NCI-H526 (cell line): ENCODE data around the gene RAB13.
"Not testable (repeated sequence)": the region's sequence is repeated elsewhere in the genome, so short reads cannot be mapped to it uniquely, and the experiment has no call there.

ENCODE experiments used
- DNase-seq, 2 experiments: peaks; one replicate each; lab custom pipeline; 2025; lab: John Stamatoyannopoulos, UW

Gene RAB13

DNA sequence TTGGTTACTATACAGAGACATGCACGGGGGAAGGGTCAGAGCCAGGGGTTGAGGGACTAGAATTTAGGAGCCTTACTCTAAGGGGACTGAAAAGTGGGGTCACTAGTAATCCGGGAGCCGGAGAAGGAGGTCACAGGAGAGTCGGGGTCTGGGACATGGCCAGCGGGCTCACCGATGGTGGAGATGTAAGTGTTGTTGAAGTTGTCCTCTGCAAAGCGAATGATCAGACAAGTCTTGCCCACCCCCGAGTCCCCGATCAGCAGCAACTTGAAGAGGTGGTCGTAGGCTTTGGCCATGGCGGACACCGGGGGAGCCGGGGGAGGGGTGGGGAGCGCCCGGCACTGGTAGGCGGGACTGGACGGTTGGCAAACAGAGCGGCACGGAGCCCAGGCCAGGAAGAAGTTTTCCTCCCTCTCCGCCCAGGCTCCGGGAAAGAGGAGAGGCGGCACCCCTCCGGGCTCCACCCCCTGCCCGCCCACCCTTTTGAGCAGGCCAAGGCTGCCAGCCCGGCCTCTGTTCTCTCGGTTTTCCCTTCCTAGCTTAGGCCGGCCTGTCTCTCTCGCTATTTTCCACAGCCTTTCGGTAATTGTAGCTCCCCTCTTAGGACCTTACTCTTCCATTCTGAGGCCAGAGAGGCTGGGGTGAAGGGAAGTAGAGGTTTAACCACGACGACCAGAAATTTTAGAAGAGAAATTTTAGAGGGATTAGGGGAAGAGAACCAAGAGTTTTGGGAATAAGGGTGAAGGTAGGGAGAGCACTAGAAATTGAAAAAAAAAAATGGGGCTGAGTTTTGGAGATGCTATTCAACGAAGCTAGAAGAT lies at the start of gene RAB13:
Gene RAB13 (minus strand): TSS at position 399 of the 821 bp plus-strand sequence. CDS start 103 bp downstream, at position 296.
- DNase-seq: peak; percentile 80 to 97

DNA sequence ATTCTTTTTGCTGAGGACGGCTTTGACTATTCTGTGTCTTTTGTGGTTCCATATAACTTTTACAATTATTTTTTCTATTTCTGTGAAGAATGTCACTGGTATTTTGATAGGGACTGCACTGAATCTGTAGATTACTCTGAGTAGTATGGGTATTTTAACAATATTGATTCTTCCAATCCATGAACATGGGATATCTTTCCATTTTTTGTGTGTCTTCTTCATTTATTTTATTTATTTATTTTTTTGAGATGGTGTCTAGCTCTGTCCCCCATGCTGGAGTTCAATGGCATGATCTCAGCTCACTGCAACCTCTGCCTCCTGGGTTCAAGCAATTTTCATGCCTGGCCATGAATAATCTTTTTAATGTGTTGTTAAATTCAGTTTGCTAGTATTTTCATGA lies 47.6 kb upstream of the RAB13 start:
- not testable (repeated sequence) for DNase-seq

DNA sequence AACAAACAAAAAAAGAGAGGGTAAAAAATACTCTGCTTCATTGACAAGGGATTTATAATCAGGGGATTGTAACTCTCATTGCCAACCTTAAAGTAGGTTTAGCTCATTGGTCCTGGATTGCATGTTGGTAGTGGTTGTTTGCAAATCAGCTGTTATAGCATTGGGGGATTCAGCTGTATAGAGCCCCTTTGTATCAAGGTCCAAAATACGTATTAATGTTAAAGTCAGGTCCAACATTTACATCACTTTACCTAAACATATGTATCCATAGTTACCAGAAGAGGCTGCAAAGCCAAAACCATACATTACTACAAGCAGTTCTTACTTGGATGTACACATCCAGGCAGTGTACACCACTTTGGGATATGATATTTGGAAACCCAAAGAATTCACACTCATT lies 33.8 kb upstream of the RAB13 start:
- DNase-seq: no peak

DNA sequence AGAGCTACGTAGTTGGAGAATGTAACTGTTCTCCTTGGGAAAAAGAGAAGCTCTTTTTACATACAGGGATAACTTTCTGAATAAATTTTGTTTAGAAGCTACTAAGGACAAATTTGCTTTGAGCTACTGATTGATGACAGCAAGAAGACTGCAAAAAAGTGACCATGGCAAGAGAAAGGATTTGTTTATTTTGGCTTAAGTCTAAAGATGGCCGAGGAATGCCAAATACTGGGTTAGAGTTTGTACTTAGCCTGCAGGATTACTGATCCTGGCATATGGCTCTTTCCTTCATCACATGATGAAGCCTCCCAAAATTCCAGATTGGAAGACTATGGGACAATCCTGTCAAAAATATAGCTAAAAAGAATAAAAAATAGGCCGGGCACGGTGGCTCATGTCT lies 33.1 kb upstream of the RAB13 start:
- DNase-seq: no peak

DNA sequence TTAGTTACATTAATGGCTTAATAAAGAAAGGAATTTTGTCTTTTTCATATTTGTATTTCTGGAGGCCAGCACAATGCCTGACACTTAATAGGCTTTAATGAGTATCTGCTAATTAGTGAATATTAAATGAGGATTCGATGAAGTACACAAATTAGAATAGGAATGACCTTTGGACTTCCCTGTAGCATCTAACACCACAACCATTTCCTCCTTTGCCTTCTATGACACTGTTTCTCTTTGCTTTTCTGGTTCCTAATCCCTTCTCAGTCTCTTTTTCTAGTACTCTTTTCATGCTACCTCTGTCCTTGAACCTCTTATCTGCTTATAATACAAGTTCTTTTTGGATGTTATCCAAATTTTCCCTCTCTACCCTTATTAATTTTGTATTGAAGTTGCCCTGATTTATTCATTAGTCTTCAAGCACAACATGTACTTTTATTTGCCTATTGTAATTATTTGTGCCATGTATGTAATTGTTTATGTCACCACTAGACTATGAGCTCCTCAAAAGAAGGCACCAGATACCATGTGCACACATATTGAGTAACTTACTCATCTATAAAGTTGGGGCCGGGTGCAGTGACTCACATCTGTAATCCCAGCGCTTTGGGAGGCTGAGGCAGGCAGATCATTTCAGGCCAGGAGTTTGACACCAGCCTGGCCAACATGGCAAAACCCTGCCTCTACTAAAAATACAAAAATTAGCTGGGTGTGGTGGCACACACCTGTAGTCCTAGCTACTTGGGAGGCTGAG lies 28.2 kb upstream of the RAB13 start:
- DNase-seq: peak in 1 of 2 experiments; percentile 44

DNA sequence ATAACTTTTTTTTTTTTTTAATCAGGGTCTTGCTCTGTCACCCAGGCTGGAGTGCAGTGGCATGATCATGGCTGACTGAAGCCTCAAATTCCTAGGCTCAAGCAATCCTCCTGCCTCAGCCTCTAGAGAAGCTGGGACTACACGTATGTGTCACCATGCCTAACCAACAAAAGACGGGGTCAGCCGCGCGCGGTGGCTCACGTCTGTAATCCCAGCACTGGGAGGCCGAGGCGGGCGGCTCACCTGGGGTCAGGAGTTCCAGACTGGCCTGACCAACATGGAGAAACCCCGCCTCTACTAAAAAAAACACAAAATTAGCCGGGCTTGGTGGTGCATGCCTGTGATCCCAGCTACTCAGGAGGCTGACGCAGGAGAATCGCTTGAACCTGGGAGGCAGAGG lies 26.4 kb upstream of the RAB13 start:
- DNase-seq: not testable (repeated sequence)

DNA sequence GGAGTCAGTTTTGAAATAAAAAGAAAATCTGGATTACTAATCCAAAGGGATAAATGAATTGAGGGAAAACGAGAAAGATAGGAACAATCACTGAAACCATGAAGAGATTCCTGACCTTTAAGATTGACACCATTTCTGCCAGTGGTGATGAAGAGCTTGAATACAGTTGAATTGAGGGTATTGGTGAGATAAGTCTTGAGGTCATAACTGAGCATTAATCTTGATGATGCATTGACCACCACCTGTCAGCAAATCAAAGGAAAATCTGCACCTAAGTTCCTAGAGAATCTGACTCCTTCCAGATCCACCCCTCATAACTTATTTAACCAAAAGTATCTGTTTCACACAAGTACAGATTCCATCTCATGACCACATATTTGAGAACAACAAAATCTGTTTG lies 26.0 kb upstream of the RAB13 start:
- DNase-seq: no peak

DNA sequence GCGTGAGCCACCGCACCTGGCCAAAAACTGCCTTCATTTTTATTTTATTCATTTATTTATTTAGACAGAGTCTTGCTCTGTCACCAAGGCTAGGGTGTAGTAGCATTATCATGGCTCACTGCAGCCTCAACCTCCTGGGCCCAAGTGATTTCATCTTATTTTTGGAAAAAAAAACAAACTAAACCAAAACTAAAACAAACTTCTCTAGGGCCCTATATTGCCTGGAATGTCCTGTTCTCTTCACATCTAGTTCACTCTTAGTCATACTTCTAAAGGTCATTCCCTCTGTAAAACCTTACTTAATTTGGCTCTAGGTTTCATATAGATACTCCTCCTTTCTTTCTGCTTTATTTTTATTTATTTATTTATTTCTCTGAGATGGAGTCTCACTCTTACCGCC lies 20.0 kb upstream of the RAB13 start:
- no peak for DNase-seq

DNA sequence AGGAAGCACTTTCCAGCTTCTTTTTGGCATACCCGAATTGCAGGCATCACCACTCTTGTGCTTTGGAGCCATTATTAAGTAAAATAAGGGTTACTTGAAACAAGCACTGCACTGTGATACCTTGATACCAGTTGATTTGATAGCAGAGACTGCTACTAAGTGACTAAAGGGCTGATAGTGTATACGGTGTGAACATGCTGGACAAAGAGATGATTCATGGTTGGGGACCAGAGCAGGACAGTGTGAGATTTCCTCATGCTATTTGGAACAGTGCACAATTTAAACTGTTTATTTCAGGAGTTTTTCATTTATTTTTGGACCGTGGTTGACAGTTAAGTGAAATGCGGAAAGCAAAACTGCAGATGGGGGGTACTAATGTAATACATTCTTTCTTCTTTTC lies 14.3 kb upstream of the RAB13 start:
- DNase-seq: no peak

DNA sequence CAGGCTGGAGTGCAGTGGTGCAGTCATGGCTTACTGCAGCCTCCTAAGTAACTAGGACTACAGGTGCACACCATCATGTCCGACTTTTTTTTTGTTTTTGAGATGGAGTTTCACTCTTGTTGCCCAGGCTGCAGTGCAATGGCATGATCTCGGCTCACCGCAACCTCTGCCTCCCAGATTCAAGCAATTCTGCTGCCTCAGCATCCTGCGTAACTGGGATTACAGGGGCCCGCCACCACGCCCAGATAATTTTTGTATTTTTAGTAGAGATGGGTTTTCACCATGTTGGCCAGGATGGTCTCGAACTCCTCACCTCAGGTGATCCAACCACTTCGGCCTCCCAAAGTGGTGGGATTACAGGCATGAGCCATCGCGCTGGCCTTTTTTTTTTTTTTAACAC lies 10.7 kb upstream of the RAB13 start:
- DNase-seq: not testable (repeated sequence)

DNA sequence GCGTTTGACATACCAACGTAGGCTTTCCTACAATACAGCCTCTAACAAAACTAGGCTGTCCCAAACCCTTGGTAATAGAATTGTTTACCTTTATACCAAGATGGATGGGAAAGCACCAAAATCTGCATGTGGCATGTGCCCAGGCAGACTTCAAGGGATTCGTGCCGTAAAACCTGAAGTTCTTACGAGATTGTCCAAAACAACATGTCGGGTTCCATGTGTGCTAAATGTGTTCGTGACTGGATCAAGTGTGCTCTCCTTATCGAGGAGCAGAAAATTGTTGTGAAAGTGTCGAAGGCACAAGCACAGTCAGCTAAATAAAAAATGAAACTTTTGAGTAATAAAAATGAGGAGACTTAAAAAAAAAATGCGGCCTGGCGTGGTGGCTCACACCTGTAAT lies 9.5 kb upstream of the RAB13 start:
- no peak for DNase-seq

DNA sequence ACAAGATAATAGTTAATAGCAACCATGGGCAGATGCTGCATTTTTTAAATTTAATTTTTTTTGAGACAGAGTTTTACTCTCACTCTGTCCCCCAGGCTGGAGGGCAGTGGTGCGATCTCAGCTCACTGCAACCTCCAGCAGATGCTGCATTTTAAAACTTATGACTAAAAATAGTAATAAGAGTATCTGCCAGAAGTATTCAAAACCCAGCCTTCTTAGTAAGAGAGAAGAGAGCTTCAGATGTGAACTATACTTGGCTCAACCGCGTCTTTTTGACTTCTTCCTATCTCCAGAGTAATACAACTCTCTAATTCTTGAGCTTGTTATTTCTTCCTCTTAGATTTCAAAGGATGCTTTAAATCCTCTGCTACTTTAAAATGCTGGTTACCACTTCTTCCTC lies 9.1 kb upstream of the RAB13 start:
- DNase-seq: no peak

DNA sequence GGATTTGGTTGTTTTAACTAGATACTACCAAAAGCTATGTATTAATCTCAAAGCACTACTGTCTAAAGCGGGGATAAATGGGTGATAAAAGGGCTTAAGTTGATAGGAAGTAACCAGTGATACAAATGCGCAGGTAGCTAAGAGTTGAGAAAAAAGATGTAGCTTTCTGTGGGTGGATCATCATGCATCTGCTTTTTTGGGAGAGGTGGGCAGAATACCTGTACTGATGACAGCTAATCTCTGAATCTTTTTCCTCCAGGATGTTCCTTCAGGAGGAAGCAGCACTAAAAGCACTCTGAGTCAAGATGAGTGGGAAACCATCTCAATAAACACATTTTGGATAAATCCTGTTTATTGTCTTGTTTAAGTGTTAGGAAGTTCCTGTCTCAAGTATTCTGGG lies 5.7 kb upstream of the RAB13 start:
- no peak for DNase-seq

DNA sequence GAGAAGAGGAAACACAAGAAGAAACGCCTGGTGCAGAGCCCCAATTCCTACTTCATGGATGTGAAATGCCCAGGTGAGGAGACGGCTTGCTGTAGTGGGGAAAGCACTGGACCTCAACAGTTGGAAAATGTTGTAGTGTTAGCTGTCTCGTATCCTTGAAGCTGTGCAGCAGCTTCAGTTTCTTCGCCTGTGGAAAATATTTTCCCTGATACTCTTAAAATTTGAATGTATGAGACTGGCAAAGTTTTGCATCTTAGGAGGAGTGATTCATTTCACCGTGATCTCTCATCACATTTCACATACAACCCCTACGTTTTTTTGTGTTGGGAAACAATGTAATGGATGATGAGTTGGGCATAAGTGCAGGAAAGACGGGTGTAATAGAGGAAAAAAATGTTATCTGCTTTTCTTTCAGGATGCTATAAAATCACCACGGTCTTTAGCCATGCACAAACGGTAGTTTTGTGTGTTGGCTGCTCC lies 5.1 kb upstream of the RAB13 start:
- no peak for DNase-seq

DNA sequence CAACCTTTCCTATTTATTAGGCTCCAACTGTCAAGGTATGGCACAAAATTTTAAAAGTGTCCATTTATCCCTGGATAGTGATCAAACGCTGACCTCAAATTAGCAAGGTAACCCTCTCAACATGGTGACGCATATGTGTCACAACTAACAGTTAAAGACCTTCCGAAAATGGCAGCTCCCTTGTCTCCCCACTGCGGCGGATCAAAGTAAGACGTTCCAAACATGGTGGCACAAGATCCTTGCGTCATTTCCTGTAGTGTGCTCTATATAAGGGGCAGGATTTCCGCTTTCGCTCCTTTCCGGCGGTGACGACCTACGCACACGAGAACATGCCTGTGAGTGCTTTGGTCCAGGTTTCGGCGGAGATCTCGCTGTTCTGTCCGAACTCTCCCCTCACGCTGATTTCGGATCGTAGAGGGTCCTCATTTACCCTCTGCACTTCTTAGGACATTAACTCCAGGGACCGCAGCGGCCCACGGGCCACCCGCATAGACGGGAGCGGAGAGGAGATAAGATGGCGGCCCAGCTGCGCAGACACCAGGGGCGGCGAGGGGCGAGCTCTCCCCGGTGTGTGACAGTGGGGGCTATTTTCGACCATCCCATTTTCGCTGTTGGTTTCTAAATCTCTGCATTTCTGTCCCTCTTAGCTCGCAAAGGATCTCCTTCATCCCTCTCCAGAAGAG lies 4.5 kb upstream of the RAB13 start, which contains the start of gene RPS27:
Gene RPS27 (plus strand): TSS at position 295 of the 683 bp plus-strand sequence. CDS start 35 bp downstream, at position 330.
- peak; percentile 99 to 100 for DNase-seq

DNA sequence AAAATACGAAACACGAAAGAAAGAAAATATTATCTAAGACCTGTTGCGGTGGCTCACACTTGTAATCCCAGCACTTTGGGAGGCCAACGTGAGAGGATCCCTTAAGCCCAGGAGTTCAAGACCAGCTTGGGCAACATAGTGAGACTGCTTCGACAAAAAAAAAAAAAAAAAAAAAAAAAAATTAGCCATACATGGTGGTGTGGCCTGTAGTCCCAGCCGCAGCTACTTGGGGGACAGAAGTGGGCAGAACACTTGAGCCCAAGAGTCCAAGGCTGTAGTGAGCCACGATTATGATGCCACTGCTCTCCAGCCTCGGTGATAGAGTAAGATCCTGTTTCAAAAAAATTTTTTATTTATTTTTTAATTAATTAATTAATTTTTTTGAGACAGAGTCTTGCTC lies 1.5 kb upstream of the RAB13 start:
- DNase-seq: no peak

DNA sequence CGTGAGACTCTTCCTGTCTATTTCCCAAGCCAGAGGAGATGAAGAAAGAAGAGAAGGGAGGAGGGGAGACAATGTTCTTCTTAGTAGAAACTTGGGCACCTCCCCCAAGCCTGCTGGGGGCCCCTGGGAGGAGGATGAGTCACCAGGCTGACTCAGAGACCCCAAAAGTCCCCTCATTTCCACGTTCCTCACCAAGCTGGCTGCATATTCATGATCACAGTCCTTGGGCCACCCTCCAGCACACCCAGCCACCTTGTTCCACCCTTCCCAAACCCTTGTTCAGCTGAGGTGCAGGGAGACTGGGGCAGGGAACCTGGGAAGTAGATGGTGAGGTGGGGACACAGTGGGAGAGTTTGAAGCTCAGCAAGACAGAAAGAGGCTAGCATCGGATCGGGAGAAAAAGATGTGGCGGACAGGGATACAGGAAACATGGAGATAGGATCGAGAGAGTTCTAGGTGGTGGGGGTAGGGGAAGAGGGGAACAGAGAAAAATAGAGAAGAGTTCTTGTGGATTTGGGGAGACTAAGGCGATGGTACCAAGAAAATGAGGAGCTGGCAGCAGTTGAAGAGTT lies 712 bp downstream of the RAB13 start:
- no peak for DNase-seq

DNA sequence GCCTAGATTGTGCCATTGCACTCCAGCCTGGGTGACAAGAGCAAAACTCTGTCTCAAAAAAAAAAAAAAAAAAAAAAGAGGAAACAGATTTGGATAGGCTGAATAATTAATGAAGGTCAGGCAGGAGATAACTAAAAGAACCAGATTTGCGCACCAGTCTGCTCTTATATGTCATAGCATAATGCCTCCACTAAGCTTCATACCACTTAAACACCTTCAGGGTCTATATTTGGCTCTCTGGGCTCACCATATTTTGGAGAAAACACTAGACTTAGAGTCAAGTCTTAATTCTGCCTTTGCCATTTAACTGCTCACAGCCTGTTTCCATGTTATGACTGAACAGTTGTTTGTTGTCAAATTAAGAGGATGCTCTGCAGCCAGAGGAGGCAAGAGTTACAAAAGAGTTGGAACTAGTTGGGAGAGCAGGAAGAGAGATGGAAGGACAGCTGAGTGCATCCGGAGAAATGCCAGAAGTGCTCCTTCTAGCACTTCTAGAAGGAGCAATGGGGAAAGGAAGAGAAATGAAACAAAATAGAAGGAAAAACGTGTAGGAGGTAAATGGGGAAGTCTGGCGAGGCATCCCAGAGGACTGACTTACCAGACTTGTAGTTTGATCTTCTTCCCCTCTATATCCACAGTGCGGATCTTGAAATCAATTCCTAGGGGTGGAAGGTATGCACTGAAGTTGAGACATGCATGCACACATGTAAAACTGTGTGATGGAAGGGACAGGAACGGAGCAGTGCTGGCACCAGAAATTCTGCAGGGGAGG lies 1.8 kb downstream of the RAB13 start:
- DNase-seq: no peak

DNA sequence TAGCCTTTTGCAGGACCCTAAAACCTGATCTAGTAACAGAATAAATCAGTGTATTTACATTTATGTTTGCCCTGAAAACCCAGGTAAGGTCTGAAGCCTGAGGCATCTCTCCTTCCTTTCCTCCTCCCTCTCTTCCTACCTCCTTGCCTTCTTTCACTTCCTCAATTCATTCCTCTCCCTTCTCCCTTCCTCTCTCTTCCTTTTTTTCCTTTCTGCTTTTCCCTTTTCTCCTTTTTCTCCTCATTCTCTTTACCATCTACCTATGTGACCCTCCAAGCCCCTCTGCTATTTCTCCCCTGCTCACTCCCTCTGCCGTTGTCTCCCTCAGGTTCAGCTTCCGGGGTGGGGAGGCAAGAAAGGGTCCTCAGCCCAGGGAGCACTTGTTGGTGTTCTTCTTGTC lies 4.4 kb downstream of the RAB13 start:
- not testable (repeated sequence) for DNase-seq

DNA sequence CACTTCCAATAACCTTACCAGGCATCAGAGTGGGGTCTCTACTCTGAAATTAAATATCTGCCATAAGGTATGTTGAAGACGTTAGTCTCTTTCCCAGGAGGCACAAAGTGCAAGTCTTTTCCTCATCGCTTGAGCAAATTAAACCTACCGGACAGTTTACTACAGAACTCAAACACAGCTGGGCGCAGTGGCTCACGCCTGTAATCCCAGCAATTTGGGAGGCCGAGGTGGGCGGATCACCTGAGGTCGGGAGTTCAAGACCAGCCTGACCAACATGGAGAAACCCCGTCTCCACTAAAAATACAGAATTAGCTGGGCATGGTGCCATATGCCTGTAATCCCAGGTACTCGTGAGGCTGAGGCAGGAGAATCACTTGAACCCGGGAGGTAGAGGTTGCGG lies 7.0 kb downstream of the RAB13 start:
- not testable (repeated sequence) for DNase-seq

DNA sequence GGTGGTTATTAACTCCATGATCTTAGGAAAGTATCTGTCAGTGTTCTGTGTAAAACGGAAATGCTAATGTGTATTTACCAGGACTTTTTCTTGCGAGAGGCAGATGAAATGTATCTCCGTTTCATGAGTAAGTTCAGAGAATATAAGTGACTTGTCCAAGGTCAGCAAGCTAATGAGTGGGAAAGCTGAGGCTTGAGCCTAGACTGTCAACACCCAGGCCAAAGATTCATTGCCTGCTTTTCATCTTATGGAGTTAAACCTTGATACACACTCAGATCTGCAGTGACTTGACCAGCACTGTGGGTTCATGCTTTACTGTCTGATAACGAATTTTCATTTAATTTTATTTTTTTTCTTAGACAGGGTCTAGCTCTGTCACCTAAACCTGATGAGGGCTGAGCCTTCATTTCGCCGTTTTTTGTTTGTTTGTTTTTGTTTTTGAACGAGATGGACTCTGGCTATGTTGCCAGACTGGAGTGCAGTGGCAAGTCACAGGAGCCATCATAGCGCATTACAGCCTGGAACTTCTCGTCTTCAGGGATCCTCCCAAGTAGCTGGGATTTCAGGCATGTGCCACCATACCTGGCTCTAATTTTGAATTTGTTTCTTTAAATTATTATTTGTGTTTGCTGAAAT lies 7.7 kb downstream of the RAB13 start:
- peak in 1 of 2 experiments; percentile 58 for DNase-seq
